Measurements from ENCODE around the gene RASGRP4. TPM values are rescaled to one million over a fixed set of nuclear protein-coding genes. Genes with fewer than 3 reads are reported as not detected.

The RASGRP4 gene
- total RNA-seq, 1 donor from 2014 or later = not detected

DNA sequence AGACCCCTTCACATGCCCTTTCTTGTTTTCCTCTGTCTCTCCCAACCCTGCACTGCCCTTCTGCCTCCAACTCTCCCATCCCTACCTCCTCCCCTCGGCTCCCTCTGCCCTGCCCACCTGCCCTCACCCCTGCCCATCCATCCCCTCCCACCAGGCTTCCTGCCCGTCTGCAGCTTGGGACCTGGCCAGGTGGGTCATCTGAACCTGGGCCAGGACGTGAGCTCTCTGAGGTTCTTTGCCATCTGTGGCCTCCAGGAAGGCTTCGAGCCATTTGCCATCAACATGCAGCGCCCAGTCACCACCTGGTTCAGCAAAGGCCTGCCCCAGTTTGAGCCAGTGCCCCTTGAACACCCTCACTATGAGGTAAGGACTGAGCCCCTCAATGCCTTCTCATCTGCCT lies 43.1 kb upstream of the RASGRP4 start:
- Mint-ChIP-seq H3K27me3 (peaks cover 4% of the 10 kb centered on the region), H3K9me3 (no peaks in the 10 kb centered on the region), H3K36me3 (no peaks in the 10 kb centered on the region), H3K27ac (no peak overlapping the region), H3K4me3 (no peak overlapping the region), H3K4me1 (ENCODE audit: unreplicated experiment) (no peaks in the 10 kb centered on the region)
- no peak for DNase-seq (ENCODE audit: extremely low spot score, unreplicated experiment)
- TF ChIP-seq, protein P1, sequence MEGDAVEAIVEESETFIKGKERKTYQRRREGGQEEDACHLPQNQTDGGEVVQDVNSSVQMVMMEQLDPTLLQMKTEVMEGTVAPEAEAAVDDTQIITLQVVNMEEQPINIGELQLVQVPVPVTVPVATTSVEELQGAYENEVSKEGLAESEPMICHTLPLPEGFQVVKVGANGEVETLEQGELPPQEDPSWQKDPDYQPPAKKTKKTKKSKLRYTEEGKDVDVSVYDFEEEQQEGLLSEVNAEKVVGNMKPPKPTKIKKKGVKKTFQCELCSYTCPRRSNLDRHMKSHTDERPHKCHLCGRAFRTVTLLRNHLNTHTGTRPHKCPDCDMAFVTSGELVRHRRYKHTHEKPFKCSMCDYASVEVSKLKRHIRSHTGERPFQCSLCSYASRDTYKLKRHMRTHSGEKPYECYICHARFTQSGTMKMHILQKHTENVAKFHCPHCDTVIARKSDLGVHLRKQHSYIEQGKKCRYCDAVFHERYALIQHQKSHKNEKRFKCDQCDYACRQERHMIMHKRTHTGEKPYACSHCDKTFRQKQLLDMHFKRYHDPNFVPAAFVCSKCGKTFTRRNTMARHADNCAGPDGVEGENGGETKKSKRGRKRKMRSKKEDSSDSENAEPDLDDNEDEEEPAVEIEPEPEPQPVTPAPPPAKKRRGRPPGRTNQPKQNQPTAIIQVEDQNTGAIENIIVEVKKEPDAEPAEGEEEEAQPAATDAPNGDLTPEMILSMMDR (conservative IDR thresholded peaks at IDR 0.05) = no peak

DNA sequence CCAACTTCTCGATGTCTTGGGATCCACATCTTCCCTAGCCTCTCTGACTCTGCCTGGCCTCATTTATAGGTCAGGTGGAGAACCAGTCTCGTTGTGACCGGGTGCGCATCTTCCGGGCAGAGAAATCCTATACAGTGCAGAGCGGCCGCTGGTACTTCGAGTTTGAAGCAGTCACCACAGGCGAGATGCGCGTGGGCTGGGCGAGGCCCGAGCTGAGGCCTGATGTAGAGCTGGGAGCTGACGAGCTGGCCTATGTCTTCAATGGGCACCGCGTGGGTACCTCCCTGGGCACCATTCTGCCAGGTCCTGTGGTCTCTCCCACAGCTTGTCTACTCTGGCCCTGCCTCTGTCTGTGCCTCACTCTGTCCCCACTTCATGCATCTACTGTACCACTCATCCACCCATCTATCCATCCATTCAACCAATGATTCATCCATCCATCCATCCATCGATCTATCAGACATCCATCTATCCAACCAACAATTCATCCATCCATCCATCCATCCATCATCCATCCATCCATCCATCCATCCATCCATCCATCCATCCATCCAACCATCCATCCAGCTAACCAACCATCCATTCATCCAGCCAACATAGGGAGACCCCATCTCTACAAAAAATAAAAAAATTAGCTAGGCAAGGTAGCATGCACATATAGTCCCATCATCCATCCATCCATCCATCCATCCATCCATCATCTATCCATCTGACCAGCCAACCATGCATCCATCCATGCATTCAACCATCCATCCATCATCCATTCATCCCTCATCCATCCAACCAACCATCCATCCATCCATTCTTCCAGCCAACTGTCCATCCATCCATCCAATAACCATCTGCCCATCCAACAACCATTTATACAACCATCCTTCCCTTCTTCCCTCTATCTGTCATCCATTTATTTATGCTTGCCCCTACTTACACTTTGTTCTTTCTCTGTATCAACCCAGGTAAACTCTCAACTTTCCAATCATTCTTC lies 41.8 kb upstream of the RASGRP4 start:
- TF ChIP-seq, protein P1 (conservative IDR thresholded peaks at IDR 0.05) = no peak
- Mint-ChIP-seq H3K27ac (no peak overlapping the region), H3K4me3 (no peak overlapping the region), H3K27me3 (peaks cover 4% of the 10 kb centered on the region), H3K9me3 (no peaks in the 10 kb centered on the region), H3K4me1 (ENCODE audit: unreplicated experiment) (no peaks in the 10 kb centered on the region), H3K36me3 (no peaks in the 10 kb centered on the region)
- DNase-seq (ENCODE audit: extremely low spot score, unreplicated experiment) = no peak

DNA sequence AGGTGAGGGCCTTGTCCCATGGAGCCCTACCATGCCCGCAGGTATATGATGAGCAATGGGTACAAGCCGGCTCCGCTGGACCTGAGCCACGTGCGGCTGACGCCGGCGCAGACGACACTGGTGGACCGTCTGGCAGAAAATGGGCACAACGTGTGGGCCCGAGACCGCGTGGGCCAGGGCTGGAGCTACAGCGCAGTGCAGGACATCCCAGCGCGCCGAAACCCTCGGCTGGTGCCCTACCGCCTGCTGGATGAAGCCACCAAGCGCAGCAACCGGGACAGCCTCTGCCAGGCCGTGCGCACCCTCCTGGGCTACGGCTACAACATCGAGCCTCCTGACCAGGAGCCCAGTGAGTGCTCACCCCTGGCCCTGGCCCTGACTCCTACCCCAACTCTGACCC lies 40.0 kb upstream of the RASGRP4 start:
- Mint-ChIP-seq H3K9me3 (no peaks in the 10 kb centered on the region), H3K4me1 (ENCODE audit: unreplicated experiment) (no peaks in the 10 kb centered on the region), H3K27ac (no peak overlapping the region), H3K27me3 (peaks cover 8% of the 10 kb centered on the region), H3K36me3 (no peaks in the 10 kb centered on the region), H3K4me3 (no peak overlapping the region)
- TF ChIP-seq, protein P1 (conservative IDR thresholded peaks at IDR 0.05) = no peak
- no peak for DNase-seq (ENCODE audit: extremely low spot score, unreplicated experiment)

DNA sequence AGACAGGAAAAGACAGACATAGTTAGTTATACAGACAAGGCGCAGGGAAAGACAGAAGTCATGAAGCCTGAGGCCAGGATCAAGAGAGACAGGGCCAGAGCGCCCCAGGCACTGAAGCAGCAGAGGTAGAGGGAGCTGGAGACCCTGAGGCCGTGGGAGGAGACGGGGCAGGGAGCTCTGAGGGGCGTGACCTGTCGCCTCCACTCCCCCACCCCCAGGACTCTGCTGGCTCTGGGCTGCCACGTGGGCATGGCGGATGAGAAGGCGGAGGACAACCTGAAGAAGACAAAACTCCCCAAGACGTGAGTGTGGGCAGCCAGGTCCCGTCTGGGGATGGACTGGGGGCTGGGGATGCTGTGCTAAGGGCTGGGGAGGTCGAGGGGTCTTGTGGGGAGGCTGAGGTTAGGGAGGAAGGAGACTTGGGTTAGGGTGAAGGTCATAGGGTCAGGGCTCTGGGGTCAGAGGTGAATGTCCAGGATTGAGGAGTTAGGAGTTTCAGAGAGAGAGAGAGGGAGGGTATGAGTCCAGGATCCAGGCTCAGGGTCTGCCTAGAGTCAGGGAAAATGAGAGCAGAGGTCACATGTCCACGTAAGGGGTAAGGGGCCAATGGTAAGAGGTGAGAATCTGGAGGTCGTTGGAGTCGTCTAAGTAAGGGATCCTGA lies 38.5 kb upstream of the RASGRP4 start:
- TF ChIP-seq, protein P1 (conservative IDR thresholded peaks at IDR 0.05) = no peak
- Mint-ChIP-seq H3K36me3 (no peaks in the 10 kb centered on the region), H3K4me3 (no peak overlapping the region), H3K27ac (no peak overlapping the region), H3K27me3 (peaks cover 8% of the 10 kb centered on the region), H3K4me1 (ENCODE audit: unreplicated experiment) (no peaks in the 10 kb centered on the region), H3K9me3 (no peaks in the 10 kb centered on the region)
- DNase-seq (ENCODE audit: extremely low spot score, unreplicated experiment) = no peak

DNA sequence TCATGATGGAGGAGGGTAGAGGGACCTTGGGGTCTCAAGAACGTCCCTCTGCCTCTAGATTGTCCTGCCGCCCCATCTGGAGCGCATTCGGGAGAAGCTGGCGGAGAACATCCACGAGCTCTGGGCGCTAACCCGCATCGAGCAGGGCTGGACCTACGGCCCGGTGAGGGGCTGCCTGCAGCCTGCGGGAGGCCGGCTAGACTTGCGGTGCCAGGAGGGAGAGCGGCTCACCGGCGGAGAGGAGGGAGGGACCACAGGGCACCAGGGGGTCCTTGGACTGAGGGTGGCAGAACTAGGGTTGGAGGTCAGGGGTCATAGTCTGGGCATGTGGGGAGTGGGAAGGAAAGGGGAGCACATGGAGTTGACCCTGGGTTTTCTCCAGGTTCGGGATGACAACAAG lies 37.3 kb upstream of the RASGRP4 start:
- no peaks in the 10 kb centered on the region for H3K36me3 Mint-ChIP-seq
- H3K4me3 Mint-ChIP-seq = no peak overlapping the region
- TF ChIP-seq, protein P1 (conservative IDR thresholded peaks at IDR 0.05) = no peak
- no peaks in the 10 kb centered on the region for H3K4me1 Mint-ChIP-seq (ENCODE audit: unreplicated experiment)
- H3K27me3 Mint-ChIP-seq = peaks cover 8% of the 10 kb centered on the region
- H3K9me3 Mint-ChIP-seq = no peaks in the 10 kb centered on the region
- DNase-seq (ENCODE audit: extremely low spot score, unreplicated experiment) = no peak
- no peak overlapping the region for H3K27ac Mint-ChIP-seq

Data from type B pancreatic cell (in vitro differentiated cells).